ENCODE measurements around the gene B9D1. TPM values are rescaled to one million over a fixed set of nuclear protein-coding genes. Genes with fewer than 3 reads are reported as not detected.

The B9D1 gene
- total RNA-seq, 4 donors from 2014 or later: 6.5 to 16.4 (median 14.5) TPM

DNA sequence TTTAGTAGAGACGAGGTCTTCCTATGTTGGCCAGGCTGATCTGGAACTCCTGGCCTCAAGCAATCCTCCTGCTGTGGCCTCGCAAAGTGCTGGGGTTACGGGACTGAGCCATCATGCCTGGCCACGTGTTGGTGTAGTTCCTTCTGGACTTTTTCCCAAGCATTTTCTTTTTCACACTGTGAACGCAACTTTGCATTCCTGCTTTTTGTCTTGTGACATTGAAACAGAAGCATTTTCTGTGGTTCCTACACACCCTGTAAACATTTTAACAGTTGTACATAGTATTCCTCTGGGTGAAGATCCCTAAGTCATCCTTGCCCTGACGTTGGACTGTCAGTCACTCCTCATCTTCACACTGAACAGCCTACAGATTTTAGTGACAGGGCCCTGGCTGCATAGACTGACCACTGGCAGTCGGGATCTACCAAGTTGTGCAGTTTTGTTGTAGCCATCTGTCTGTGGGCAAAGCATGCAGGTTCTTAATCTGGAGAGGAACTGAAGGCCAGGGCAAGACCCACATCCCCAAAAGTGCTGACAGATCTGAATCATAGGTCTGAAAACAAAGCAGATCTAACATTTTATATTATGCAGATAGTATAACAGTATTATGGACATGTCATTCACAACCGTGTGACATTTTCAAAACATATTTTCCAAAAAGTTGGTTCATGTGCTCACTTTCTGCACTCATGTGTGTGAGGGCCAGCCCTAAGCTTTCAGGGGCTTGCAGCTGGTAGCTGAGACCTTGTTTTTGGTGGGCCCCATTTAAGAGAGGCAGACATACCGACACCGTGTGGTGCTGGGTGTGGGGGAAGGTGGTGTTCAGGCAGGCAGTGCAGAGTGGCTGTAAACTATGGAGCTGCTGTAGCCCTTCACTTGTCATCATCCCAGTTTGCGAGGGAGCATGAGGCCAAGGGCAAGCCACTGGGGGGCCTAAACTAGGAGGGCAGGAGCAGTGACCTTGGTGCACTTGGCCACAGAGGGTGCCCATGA lies 65.4 kb downstream of the B9D1 start:
- ATAC-seq: no peak
- in situ Hi-C loops (cut with MboI; ENCODE audit: low sequenced_read_pairs in 4 of 4): no loop called here

DNA sequence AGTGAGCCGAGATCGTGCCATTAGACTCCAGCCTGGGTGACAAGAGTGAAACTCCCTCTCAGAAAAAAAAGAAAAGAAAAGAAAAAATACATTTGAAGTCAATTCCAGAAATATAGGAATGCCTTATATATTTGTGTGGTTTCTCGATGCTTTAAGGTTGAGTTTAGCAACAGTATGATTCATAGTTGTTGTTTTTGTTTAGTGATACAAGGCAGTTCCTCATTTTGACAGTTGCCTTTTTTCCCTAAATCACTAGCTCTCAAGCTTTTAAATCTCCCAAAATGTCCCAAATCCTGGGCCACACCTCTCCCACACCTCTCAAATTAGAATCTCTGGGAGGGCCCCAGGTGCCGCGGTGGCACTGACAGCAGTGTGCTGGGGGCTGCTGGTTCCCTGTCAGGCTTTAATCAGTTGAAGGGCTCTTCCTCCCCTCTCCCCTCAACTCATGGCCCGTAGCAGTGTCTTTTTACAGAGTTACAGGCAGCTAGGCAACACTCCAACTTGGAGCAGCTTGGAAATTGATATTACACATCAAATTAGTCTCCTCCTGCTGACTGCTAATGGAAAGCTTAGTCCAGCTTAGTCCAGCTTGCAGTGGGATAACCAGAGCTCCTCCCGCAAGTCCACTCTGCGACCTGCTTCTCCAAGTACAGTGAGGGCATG lies 66.9 kb downstream of the B9D1 start:
- intact Hi-C loops (cut with DNase I; ENCODE audit: low total_unique reads) (no loop called here), in situ Hi-C loops (cut with MboI; ENCODE audit: low sequenced_read_pairs in 4 of 4) (no loop called here)
- no peak overlapping the region for H3K4me3 ChIP-seq
- H3K27me3 ChIP-seq: no peaks in the 10 kb centered on the region
- H3K27ac ChIP-seq: peak overlapping the region in 3 of 4 donors; percentile 18 to 43 (median 32)
- no peaks in the 10 kb centered on the region for H3K9me3 ChIP-seq
- no peak for TF ChIP-seq POLR2A (IDR thresholded peaks at IDR 0.05)
- TF ChIP-seq, protein P1, sequence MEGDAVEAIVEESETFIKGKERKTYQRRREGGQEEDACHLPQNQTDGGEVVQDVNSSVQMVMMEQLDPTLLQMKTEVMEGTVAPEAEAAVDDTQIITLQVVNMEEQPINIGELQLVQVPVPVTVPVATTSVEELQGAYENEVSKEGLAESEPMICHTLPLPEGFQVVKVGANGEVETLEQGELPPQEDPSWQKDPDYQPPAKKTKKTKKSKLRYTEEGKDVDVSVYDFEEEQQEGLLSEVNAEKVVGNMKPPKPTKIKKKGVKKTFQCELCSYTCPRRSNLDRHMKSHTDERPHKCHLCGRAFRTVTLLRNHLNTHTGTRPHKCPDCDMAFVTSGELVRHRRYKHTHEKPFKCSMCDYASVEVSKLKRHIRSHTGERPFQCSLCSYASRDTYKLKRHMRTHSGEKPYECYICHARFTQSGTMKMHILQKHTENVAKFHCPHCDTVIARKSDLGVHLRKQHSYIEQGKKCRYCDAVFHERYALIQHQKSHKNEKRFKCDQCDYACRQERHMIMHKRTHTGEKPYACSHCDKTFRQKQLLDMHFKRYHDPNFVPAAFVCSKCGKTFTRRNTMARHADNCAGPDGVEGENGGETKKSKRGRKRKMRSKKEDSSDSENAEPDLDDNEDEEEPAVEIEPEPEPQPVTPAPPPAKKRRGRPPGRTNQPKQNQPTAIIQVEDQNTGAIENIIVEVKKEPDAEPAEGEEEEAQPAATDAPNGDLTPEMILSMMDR (IDR thresholded peaks at IDR 0.05 in 4 of 5, conservative IDR thresholded peaks at IDR 0.05 in 1 of 5): no peak
- ATAC-seq (peak in 1 of 2 donors; percentile 48), DNase-seq (no peak)
- H3K36me3 ChIP-seq: no peaks in the 10 kb centered on the region
- peaks cover 25 to 28% of the 10 kb centered on the region in 2 donors for H3K4me1 ChIP-seq

More for the DNA sequence above, 65.4 kb downstream of the B9D1 start:
- TF ChIP-seq, protein P1 (IDR thresholded peaks at IDR 0.05 in 4 of 5, conservative IDR thresholded peaks at IDR 0.05 in 1 of 5): no peak
- no peak for TF ChIP-seq POLR2A (IDR thresholded peaks at IDR 0.05)
- H3K36me3 ChIP-seq: no peaks in the 10 kb centered on the region
- H3K9me3 ChIP-seq: no peaks in the 10 kb centered on the region
- intact Hi-C loops (cut with DNase I; ENCODE audit: low total_unique reads): no loop called here
- peaks cover 31% of the 10 kb centered on the region in 2 donors for H3K4me1 ChIP-seq
- no peaks in the 10 kb centered on the region for H3K27me3 ChIP-seq
- no peak for DNase-seq
- H3K4me3 ChIP-seq: no peak overlapping the region
- H3K27ac ChIP-seq: peak overlapping the region in 1 of 4 donors; percentile 60

DNA sequence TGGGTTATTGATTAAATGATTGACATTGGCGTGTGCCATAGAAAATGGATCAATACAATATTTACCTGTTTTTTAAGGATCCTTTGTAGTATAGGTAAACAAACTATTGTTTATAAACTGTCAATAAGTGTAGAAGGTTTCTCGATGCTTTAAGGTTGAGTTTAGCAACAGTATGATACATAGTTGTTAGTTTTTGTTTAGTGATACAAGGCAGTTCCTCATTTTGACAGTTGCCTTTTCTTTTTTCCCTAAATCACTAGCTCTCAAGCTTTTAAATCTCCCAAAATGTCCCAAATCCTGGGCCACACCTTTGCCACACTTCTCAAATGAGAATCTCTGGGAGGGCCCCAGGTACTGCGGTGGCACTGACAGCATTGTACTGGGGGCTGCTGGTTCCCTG lies 68.1 kb downstream of the B9D1 start:
- TF ChIP-seq POLR2A (IDR thresholded peaks at IDR 0.05): no peak
- TF ChIP-seq, protein P1 (IDR thresholded peaks at IDR 0.05 in 4 of 5, conservative IDR thresholded peaks at IDR 0.05 in 1 of 5): no peak
- Histone ChIP-seq H3K9me3 (no peaks in the 10 kb centered on the region), H3K36me3 (no peaks in the 10 kb centered on the region), H3K27me3 (no peaks in the 10 kb centered on the region), H3K4me1 (peaks cover 33 to 37% of the 10 kb centered on the region in 2 donors), H3K4me3 (no peak overlapping the region), H3K27ac (no peak overlapping the region)
- no peak for DNase-seq
- no peak for ATAC-seq
- in situ Hi-C loops (cut with MboI; ENCODE audit: low sequenced_read_pairs in 4 of 4) (no loop called here), intact Hi-C loops (cut with DNase I; ENCODE audit: low total_unique reads) (no loop called here)

MicroRNAs within 50 kb of the gene (microRNA counts, 767-probe panel; counts per million panel counts)
- microRNA hsa-miR-1180: 356 to 448 counts per million in 2 donors

Small RNA genes within 50 kb of the gene (microRNA-seq; reads per million reads assigned to microRNA genes)
- 196 to 215 reads per million in 2 donors for gene MIR1180 (ENCODE audit: borderline replicate concordance in 2 of 2)

Other genes starting within 250 kb of the B9D1 start
- gene GRAPL, start 235.1 kb downstream of the B9D1 start, total RNA-seq: 1 to 10 TPM in 1 of 4 donors, not detected in 3; 1.2 TPM
- gene EPN2, start 125.4 kb downstream of the B9D1 start, total RNA-seq: 10 to 100 TPM; 18.9 to 31.8 (median 26.2) TPM
- 10 to 100 TPM in 2 of 4 donors, 1 to 10 TPM in 2; 7.3 to 12.5 (median 10.4) TPM for gene MAPK7, start 15.8 kb upstream of the B9D1 start, total RNA-seq
- 10 to 100 TPM; 11.0 to 22.7 (median 14.8) TPM for gene MFAP4, start 24.5 kb upstream of the B9D1 start, total RNA-seq
- gene RNF112, start 48.5 kb upstream of the B9D1 start, total RNA-seq: under 1 TPM; 0.51 to 0.98 (median 0.57) TPM
- 100 to 1,000 TPM in 3 of 4 donors, 10 to 100 TPM in 1; 34.2 to 257 (median 133) TPM for gene SLC47A1, start 171.1 kb upstream of the B9D1 start, total RNA-seq